Adrenal gland (tissue), 12 donors: ENCODE measurements around the gene CACNB3. TPM values are rescaled to one million over a fixed set of nuclear protein-coding genes. Genes with fewer than 3 reads are reported as not detected.
"Not testable (repeated sequence)": the region's sequence is repeated elsewhere in the genome, so short reads cannot be mapped to it uniquely, and the experiment has no call there.

Source experiments
- DNase-seq, 7 donors: peaks; one replicate each; pipeline ENCODE4 v3.0.0-alpha.2; 2019 to 2020
- H3K27ac ChIP-seq, 5 donors: fragments of 200-600 bp; sonication (generic) in 4 of 5; 1 replicate in 3 of 5; 2 replicates in 2 of 5; pipeline versions ENCODE4 v1.5.1 to v1.8.0; 2016 to 2020; ENCODE audit warnings: mild to moderate bottlenecking in 1 of 5
- H3K27me3 ChIP-seq: fragments of 200-600 bp; 2 replicates; pipeline ENCODE4 v1.8.0; 2021
- H3K36me3 ChIP-seq, 2 donors: fragments of 200-600 bp; replicated peaks in 1 of 2; 1 replicate in 1 of 2; 2 replicates in 1 of 2; pipeline versions ENCODE4 v1.5.1 to v1.8.0; 2018 to 2022
- H3K4me1 ChIP-seq, 2 donors: fragments of 200-600 bp; replicated peaks in 1 of 2; 1 replicate in 1 of 2; 2 replicates in 1 of 2; pipeline versions ENCODE4 v1.5.1 to v1.8.0; 2018 to 2021
- H3K4me3 ChIP-seq, 4 donors: fragments of 200-600 bp; sonication (generic) in 3 of 4; one replicate each; pipeline ENCODE4 v1.5.1; 2016 to 2018
- H3K9me3 ChIP-seq, 3 donors: fragments of 200-600 bp; sonication (generic) in 1 of 3; replicated peaks in 1 of 3; 1 replicate in 2 of 3; 2 replicates in 1 of 3; pipeline versions ENCODE4 v1.5.1 to v1.8.0; 2016 to 2021
- CTCF ChIP-seq, 6 experiments: fragments of 450-650 bp in 4 of 6; fragments of 200-600 bp in 2 of 6; sonication (generic) in 1 of 6; IDR thresholded peaks; 1 replicate in 5 of 6; 2 replicates in 1 of 6; pipeline versions ENCODE4 v1.5.1 to v1.8.0; 2016 to 2021; ENCODE audit warnings: antibody characterized with exemption in 6 of 6, mild to moderate bottlenecking in 2 of 6, moderate library complexity in 1 of 6
- POLR2A ChIP-seq, 2 donors: fragments of 450-650 bp; IDR thresholded peaks; one replicate each; pipeline ENCODE4 v1.6.1; 2017; ENCODE audit warnings: antibody characterized with exemption in 2 of 2, mild to moderate bottlenecking in 2 of 2, moderate library complexity in 1 of 2
- WGBS, 4 donors: extraction: QIAGEN DNeasy Blood & Tissue Kit in 2 of 4; methylation state at CpG; one replicate each; pipeline versions ENCODE4 v1.1.5 to v1.1.7; 2013 to 2017; 5-methylcytosine and 5-hydroxymethylcytosine counted together
- intact Hi-C, 2 donors: fragments of 100-400 bp; cut with DNase I; formaldehyde crosslinking; loops; one replicate each; pipeline versions ENCODE4 v1.14.1 to v1.15.0; 2022 to 2023
- polyA plus RNA-seq, 3 donors: library from polyadenylated mRNA; stranded (reverse); fragments of 200-250 nt in 2 of 3; fragments of 350-450 nt in 1 of 3; fragmentation: Illumina TruSeq in 1 of 3; extraction: RNeasy Lipid Tissue Mini Kit (QIAGEN cat#74804) in 1 of 3; gene quantifications; one replicate each; pipeline ENCODE4 v1.2.3, GENCODE V29; 2013 to 2014
- total RNA-seq, 9 donors: library from RNA; depleted of rRNA in 4 of 9; stranded (reverse); fragments of >200 nt in 4 of 9; fragments of 120-200 nt in 1 of 9; fragmentation: NEBNext Ultra II Directional in 1 of 9; extraction: Animal tissue kit (Norgen Biotek cat#: 25700) in 1 of 9; gene quantifications; one replicate each; pipeline versions ENCODE4 v1.1.0 to v1.2.4, GENCODE V29; 2013 to 2023
- donor health status: healthy with polysubstance abuse.
- donor health status: Bipolar disorder and iron deficiency.
- donor health status: DM: yes; HTN: yes; CAD: no.
- donor health status: DM: no; HTN: no; CAD: no.
- donor health status: DM: no; HTN: no; CAD: no.
- donor health status: DM: yes; HTN: yes; CAD: no.

Gene CACNB3
- total and polyA plus RNA-seq, 12 donors: 3.9 to 19.5 (median 6.0) TPM

GRCh38 chr12:48856379-48856778 lies 38.1 kb downstream of the CACNB3 start:
- WGBS, 4 donors: 46 to 58% (median 51%) methylated on average over 2 of the region's 2 CpGs
- peaks cover 6 to 7% of the 10 kb centered on the region in 2 donors for H3K4me1 ChIP-seq
- H3K4me3 ChIP-seq: no peak overlapping the region
- H3K27me3 ChIP-seq: no peaks in the 10 kb centered on the region
- no peaks in the 10 kb centered on the region for H3K9me3 ChIP-seq
- TF ChIP-seq CTCF (IDR thresholded peaks at IDR 0.05) (no peak), POLR2A (IDR thresholded peaks at IDR 0.05) (no peak)
- DNase-seq: no peak
- intact Hi-C loops: no loop called here
- no peaks in the 10 kb centered on the region for H3K36me3 ChIP-seq
- no peak overlapping the region for H3K27ac ChIP-seq

- Histone ChIP-seq H3K27me3 (no peaks in the 10 kb centered on the region), H3K4me3 (no peak overlapping the region), H3K27ac (no peak overlapping the region), H3K9me3 (no peaks in the 10 kb centered on the region), H3K36me3 (no peaks in the 10 kb centered on the region), H3K4me1 (peaks cover 5 to 6% of the 10 kb centered on the region in 2 donors)
- intact Hi-C loops: loop anchor here in 1 of 2 donors (1.0 kb wide), 1 partner anchor 33 kb away; no protein-coding TSS in a partner anchor
- DNase-seq: no peak
- TF ChIP-seq CTCF (IDR thresholded peaks at IDR 0.05): no peak
- no peak for TF ChIP-seq POLR2A (IDR thresholded peaks at IDR 0.05)
- WGBS, 4 donors: 76 to 84% (median 80%) methylated on average over 11 to 13 of the region's 13 CpGs
These were observed 39.1 kb downstream of the CACNB3 start for GRCh38 chr12:48857278-48857994.

- H3K36me3 ChIP-seq: no peaks in the 10 kb centered on the region
- peaks cover 0 to under 1% of the 10 kb centered on the region in 2 donors for H3K4me1 ChIP-seq
- intact Hi-C loops: no loop called here
- TF ChIP-seq CTCF (IDR thresholded peaks at IDR 0.05) (no peak), POLR2A (IDR thresholded peaks at IDR 0.05) (no peak)
- no peak overlapping the region for H3K4me3 ChIP-seq
- no peaks in the 10 kb centered on the region for H3K9me3 ChIP-seq
- 67 to 86% (median 75%) methylated on average over 6 to 8 of the region's 8 CpGs for WGBS, 4 donors
- no peak for DNase-seq
- no peak overlapping the region for H3K27ac ChIP-seq
- H3K27me3 ChIP-seq: peaks cover 2% of the 10 kb centered on the region
These were observed 39.7 kb downstream of the CACNB3 start for GRCh38 chr12:48858043-48858442.

- no peak for TF ChIP-seq CTCF (IDR thresholded peaks at IDR 0.05)
- no peak for TF ChIP-seq POLR2A (IDR thresholded peaks at IDR 0.05)
- 70 to 82% (median 75%) methylated on average over 5 of the region's 5 CpGs for WGBS, 4 donors
- Histone ChIP-seq H3K27ac (no peak overlapping the region), H3K4me3 (no peak overlapping the region), H3K9me3 (no peaks in the 10 kb centered on the region), H3K27me3 (peaks cover 3% of the 10 kb centered on the region), H3K36me3 (no peaks in the 10 kb centered on the region), H3K4me1 (no peaks in the 10 kb centered on the region)
- intact Hi-C loops: no loop called here
- no peak for DNase-seq
These were observed 41.3 kb downstream of the CACNB3 start for GRCh38 chr12:48859607-48860006.

- intact Hi-C loops, DNase-seq, H3K4me1 ChIP-seq, H3K27ac ChIP-seq, H3K27me3 ChIP-seq, H3K36me3 ChIP-seq, H3K9me3 ChIP-seq, H3K4me3 ChIP-seq: not testable (repeated sequence)
- 78 to 87% (median 83%) methylated on average over 5 of the region's 5 CpGs for WGBS, 4 donors
These were observed 41.9 kb downstream of the CACNB3 start for GRCh38 chr12:48860236-48860635.
